ENCODE measurements around the gene ZNF655. TPM values are rescaled to one million over a fixed set of nuclear protein-coding genes. Genes with fewer than 3 reads are reported as not detected.

ZNF655 gene
- total RNA-seq, 1 experiment from 2014 or later, result 21.1 TPM

DNA sequence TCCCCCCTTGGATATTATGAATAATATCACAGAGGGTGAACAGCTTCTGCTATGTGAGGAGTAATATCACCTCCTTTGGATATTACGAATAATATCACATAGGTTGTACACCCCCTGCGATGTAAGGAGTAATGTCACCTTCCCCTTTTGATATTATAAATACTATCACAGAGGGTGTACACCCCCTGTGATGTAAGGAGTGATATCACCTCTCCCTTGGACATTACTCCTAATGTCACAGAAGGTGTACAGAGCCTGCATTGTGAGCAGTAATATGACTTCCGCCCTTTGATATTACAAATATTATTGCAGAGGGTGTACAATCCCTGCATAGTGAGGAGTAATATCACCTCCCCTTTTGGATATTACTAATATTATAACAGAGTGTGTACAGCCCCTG, 30.4 kb downstream of the ZNF655 start:
- no peak for DNase-seq
- no TSS peak for BruUV-seq (replicated peaks)
- Histone ChIP-seq H3K4me1 (no peaks in the 10 kb centered on the region), H3K4me3 (ENCODE audit: low read depth, low read length) (no peak overlapping the region), H3K9me3 (no peaks in the 10 kb centered on the region), H3K27me3 (replicated peaks; ENCODE audit: control insufficient read depth, insufficient read depth, low read length) (no peaks in the 10 kb centered on the region), H3K36me3 (ENCODE audit: control insufficient read depth, insufficient read depth, low read length) (no peaks in the 10 kb centered on the region)
- intact Hi-C loops (cut with micrococcal nuclease; ENCODE audit: unreplicated experiment), result loop anchor here (10.0 kb wide), 1 partner anchor 64 kb away; no protein-coding TSS in a partner anchor
- CTCF ChIA-PET, result no interaction called here
- TF ChIP-seq, protein P1, sequence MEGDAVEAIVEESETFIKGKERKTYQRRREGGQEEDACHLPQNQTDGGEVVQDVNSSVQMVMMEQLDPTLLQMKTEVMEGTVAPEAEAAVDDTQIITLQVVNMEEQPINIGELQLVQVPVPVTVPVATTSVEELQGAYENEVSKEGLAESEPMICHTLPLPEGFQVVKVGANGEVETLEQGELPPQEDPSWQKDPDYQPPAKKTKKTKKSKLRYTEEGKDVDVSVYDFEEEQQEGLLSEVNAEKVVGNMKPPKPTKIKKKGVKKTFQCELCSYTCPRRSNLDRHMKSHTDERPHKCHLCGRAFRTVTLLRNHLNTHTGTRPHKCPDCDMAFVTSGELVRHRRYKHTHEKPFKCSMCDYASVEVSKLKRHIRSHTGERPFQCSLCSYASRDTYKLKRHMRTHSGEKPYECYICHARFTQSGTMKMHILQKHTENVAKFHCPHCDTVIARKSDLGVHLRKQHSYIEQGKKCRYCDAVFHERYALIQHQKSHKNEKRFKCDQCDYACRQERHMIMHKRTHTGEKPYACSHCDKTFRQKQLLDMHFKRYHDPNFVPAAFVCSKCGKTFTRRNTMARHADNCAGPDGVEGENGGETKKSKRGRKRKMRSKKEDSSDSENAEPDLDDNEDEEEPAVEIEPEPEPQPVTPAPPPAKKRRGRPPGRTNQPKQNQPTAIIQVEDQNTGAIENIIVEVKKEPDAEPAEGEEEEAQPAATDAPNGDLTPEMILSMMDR (IDR thresholded peaks at IDR 0.05; ENCODE audit: insufficient read depth in 1 of 2, low read depth in 1 of 2, low read length in 1 of 2, severe bottlenecking in 1 of 2, unreplicated experiment in 1 of 2), result no peak
- Mint-ChIP-seq H3K27me3 (ENCODE audit: insufficient read depth, unreplicated experiment) (peaks cover 3% of the 10 kb centered on the region), H3K4me1 (ENCODE audit: low read depth, unreplicated experiment) (no peaks in the 10 kb centered on the region), H3K36me3 (ENCODE audit: insufficient read depth, unreplicated experiment) (no peaks in the 10 kb centered on the region), H3K27ac (ENCODE audit: unreplicated experiment) (no peak overlapping the region), H3K4me3 (ENCODE audit: unreplicated experiment) (no peak overlapping the region), H3K9me3 (ENCODE audit: unreplicated experiment) (no peaks in the 10 kb centered on the region)
- POLR2A ChIA-PET, result no interaction called here

GRCh38 chr7:99594948-99595745, 36.7 kb downstream of the ZNF655 start:
- no peak for DNase-seq
- H3K9me3 ChIP-seq, result no peaks in the 10 kb centered on the region
- H3K27me3 ChIP-seq (replicated peaks; ENCODE audit: control insufficient read depth, insufficient read depth, low read length), result no peaks in the 10 kb centered on the region
- H3K9me3 Mint-ChIP-seq (ENCODE audit: unreplicated experiment), result no peaks in the 10 kb centered on the region
- no peaks in the 10 kb centered on the region for H3K4me1 Mint-ChIP-seq (ENCODE audit: low read depth, unreplicated experiment)
- no peak overlapping the region for H3K4me3 ChIP-seq (ENCODE audit: low read depth, low read length)
- intact Hi-C loops (cut with micrococcal nuclease; ENCODE audit: unreplicated experiment), result no loop called here
- H3K27ac Mint-ChIP-seq (ENCODE audit: unreplicated experiment), result no peak overlapping the region
- H3K4me1 ChIP-seq, result no peaks in the 10 kb centered on the region
- BruUV-seq (replicated peaks), result no TSS peak
- ChIA-PET CTCF (no interaction called here), POLR2A (no interaction called here)
- H3K36me3 Mint-ChIP-seq (ENCODE audit: insufficient read depth, unreplicated experiment), result no peaks in the 10 kb centered on the region
- no peak overlapping the region for H3K4me3 Mint-ChIP-seq (ENCODE audit: unreplicated experiment)
- no peaks in the 10 kb centered on the region for H3K27me3 Mint-ChIP-seq (ENCODE audit: insufficient read depth, unreplicated experiment)
- no peaks in the 10 kb centered on the region for H3K36me3 ChIP-seq (ENCODE audit: control insufficient read depth, insufficient read depth, low read length)
- TF ChIP-seq, protein P1 (IDR thresholded peaks at IDR 0.05; ENCODE audit: insufficient read depth in 1 of 2, low read depth in 1 of 2, low read length in 1 of 2, severe bottlenecking in 1 of 2, unreplicated experiment in 1 of 2), result no peak

- H3K27me3 Mint-ChIP-seq (ENCODE audit: insufficient read depth, unreplicated experiment), result no peaks in the 10 kb centered on the region
- ChIA-PET CTCF (no interaction called here), POLR2A (no interaction called here)
- Histone ChIP-seq H3K4me3 (ENCODE audit: low read depth, low read length) (no peak overlapping the region), H3K9me3 (no peaks in the 10 kb centered on the region), H3K36me3 (ENCODE audit: control insufficient read depth, insufficient read depth, low read length) (no peaks in the 10 kb centered on the region), H3K4me1 (no peaks in the 10 kb centered on the region), H3K27me3 (replicated peaks; ENCODE audit: control insufficient read depth, insufficient read depth, low read length) (no peaks in the 10 kb centered on the region)
- intact Hi-C loops (cut with micrococcal nuclease; ENCODE audit: unreplicated experiment), result no loop called here
- H3K4me1 Mint-ChIP-seq (ENCODE audit: low read depth, unreplicated experiment), result no peaks in the 10 kb centered on the region
- H3K36me3 Mint-ChIP-seq (ENCODE audit: insufficient read depth, unreplicated experiment), result no peaks in the 10 kb centered on the region
- no TSS peak for BruUV-seq (replicated peaks)
- H3K9me3 Mint-ChIP-seq (ENCODE audit: unreplicated experiment), result no peaks in the 10 kb centered on the region
- no peak overlapping the region for H3K27ac Mint-ChIP-seq (ENCODE audit: unreplicated experiment)
- TF ChIP-seq, protein P1 (IDR thresholded peaks at IDR 0.05; ENCODE audit: insufficient read depth in 1 of 2, low read depth in 1 of 2, low read length in 1 of 2, severe bottlenecking in 1 of 2, unreplicated experiment in 1 of 2), result no peak
- DNase-seq, result no peak
- no peak overlapping the region for H3K4me3 Mint-ChIP-seq (ENCODE audit: unreplicated experiment)
Measured at GRCh38 chr7:99596408-99596955, 38.0 kb downstream of the ZNF655 start.

Data from Caco-2 (cell line).